Kidney (tissue), 14 donors: Measurements from ENCODE around the gene IL3. TPM values are rescaled to one million over a fixed set of nuclear protein-coding genes. Genes with fewer than 3 reads are reported as not detected.

Experiments used
- DNase-seq, 5 donors: peaks; one replicate each; pipeline ENCODE4 v3.0.0-alpha.2; 2013 to 2020
- FAIRE-seq: peaks from 2 replicates; lab custom pipeline; 2012; peaks lifted over from hg19 to GRCh38; lab: Jason Lieb, UNC
- H3K27ac ChIP-seq, 2 donors: one replicate each; pipeline ENCODE4 v1.7.0; 2013; ENCODE audit warnings: low read depth in 2 of 2, low read length in 2 of 2, inconsistent platforms in 1 of 2
- H3K27me3 ChIP-seq: one replicate; pipeline ENCODE4 v1.7.1; 2013; ENCODE audit warnings: low read length, inconsistent platforms; ENCODE audit not compliant: control insufficient read depth, insufficient read depth
- H3K36me3 ChIP-seq, 3 donors: one replicate each; pipeline versions ENCODE4 v1.7.0 to v1.7.1; 2013; ENCODE audit warnings: low read length in 3 of 3, control low read depth in 1 of 3, inconsistent platforms in 1 of 3; ENCODE audit not compliant: insufficient read depth in 3 of 3, control insufficient read depth in 2 of 3
- H3K4me1 ChIP-seq, 3 donors: one replicate each; pipeline versions ENCODE4 v1.7.0 to v1.7.1; 2013; ENCODE audit warnings: low read length in 3 of 3, inconsistent platforms in 1 of 3, low read depth in 1 of 3; ENCODE audit not compliant: control insufficient read depth in 2 of 3, insufficient read depth in 2 of 3
- H3K4me3 ChIP-seq, 3 donors: one replicate each; pipeline versions ENCODE4 v1.7.0 to v1.8.1; 2013; ENCODE audit warnings: low read length in 3 of 3, control low read depth in 1 of 3, inconsistent platforms in 1 of 3
- H3K9ac ChIP-seq, 3 donors: one replicate each; pipeline versions ENCODE4 v1.7.0 to v1.7.1; 2013; ENCODE audit warnings: low read length in 3 of 3, control low read depth in 1 of 3, inconsistent platforms in 1 of 3
- H3K9me3 ChIP-seq, 3 donors: one replicate each; pipeline versions ENCODE4 v1.7.0 to v1.7.1; 2013; ENCODE audit warnings: low read length in 3 of 3, control low read depth in 1 of 3, inconsistent platforms in 1 of 3; ENCODE audit not compliant: control insufficient read depth in 2 of 3, insufficient read depth in 1 of 3
- intact Hi-C: fragments of 100-400 bp; cut with DNase I; formaldehyde crosslinking; loops from one replicate; pipeline ENCODE4 v1.11.1; 2022
- polyA plus RNA-seq: library from polyadenylated mRNA; stranded (reverse); fragments of 350-450 nt; fragmentation: Illumina TruSeq; extraction: RNeasy Lipid Tissue Mini Kit (QIAGEN cat#74804); gene quantifications from one replicate; pipeline ENCODE4 v1.2.3, GENCODE V29; 2014; ENCODE audit warnings: low read depth, low replicate concordance; ENCODE audit not compliant: insufficient read depth
- total RNA-seq: library from RNA; stranded (reverse); fragmentation: NEBNext Ultra II Directional; extraction: Animal tissue kit (Norgen Biotek cat#: 25700); gene quantifications from one replicate; pipeline ENCODE4 v1.2.1, GENCODE V29; 2021
- TF ChIP-seq, protein P1 (sequence below): IDR thresholded peaks from 3 replicates; pipeline ENCODE4 v1.5.1; 2012; ENCODE audit warnings: mild to moderate bottlenecking, moderate library complexity, borderline replicate concordance; ENCODE audit not compliant: insufficient read depth; ENCODE audit errors: extremely low read depth
- donor health status: control.
- donor health status: control.
- donor health status: control.
- donor health status: control.
- donor health status: control.
- donor health status: DM: yes; HTN: yes; CAD: no.
- donor health status: Normal renal cell carcinoma (clear cell type).

IL3 gene
- total and polyA plus RNA-seq, 2 donors from 2014 or later, result not detected

DNA sequence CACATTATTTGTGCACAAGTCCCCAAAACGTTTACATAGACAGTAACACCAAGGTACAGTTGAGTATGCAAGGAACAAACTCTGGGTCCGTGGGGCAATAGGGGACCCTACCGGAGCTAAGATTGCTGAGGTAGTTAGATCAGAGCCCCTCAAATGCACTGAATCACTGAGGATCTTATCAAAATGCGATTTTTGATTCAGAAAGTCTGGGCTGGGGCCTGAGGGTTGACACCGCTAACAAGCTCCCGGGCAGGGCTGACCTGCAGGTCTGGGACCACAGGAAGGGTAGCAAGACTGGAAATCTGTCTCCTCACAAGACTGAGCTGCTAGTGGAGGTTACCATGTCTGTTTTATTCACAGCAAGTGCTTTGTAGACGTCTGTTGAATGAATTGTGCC, 1.8 kb upstream of the IL3 start:
- TF ChIP-seq, protein P1, sequence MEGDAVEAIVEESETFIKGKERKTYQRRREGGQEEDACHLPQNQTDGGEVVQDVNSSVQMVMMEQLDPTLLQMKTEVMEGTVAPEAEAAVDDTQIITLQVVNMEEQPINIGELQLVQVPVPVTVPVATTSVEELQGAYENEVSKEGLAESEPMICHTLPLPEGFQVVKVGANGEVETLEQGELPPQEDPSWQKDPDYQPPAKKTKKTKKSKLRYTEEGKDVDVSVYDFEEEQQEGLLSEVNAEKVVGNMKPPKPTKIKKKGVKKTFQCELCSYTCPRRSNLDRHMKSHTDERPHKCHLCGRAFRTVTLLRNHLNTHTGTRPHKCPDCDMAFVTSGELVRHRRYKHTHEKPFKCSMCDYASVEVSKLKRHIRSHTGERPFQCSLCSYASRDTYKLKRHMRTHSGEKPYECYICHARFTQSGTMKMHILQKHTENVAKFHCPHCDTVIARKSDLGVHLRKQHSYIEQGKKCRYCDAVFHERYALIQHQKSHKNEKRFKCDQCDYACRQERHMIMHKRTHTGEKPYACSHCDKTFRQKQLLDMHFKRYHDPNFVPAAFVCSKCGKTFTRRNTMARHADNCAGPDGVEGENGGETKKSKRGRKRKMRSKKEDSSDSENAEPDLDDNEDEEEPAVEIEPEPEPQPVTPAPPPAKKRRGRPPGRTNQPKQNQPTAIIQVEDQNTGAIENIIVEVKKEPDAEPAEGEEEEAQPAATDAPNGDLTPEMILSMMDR, result no peak
- no peaks in the 10 kb centered on the region for H3K36me3 ChIP-seq
- H3K4me3 ChIP-seq, result no peak overlapping the region
- FAIRE-seq, result no peak
- no peaks in the 10 kb centered on the region for H3K9me3 ChIP-seq
- no peak overlapping the region for H3K9ac ChIP-seq
- intact Hi-C loops, result no loop called here
- DNase-seq, result no peak
- H3K4me1 ChIP-seq, result no peaks in the 10 kb centered on the region
- H3K27ac ChIP-seq, result no peak overlapping the region
- H3K27me3 ChIP-seq, result no peaks in the 10 kb centered on the region

DNA sequence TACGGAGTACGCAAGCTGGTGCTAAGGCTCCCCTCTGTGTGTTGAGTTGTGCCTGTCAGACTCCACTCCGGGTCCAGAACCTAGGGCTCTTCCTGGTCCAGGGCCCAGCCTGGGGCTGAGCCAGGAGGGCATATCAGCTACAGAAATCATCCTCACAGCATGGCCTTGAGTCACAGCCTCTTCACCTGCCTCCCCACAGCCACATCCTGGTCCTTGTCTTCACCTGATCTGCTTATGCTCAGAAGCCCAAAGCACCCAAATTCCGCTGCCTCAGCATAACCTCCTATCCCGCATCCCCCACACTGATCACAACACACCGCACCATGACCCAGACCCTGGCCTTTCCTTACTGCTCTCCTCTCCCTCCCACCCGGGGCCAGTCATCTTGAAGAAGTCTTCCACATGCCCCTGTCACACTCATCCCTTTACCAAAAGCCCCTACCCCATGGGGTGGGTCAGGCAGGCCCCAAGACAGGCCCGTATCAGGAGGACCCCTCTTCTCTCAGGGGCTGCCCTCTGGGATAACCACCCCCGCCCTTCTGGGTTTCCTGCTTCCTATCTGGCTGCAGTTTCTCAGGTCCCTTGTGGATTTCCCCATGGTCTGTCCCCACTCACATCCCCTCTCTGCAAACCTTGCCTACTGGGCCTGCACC, 1.3 kb upstream of the IL3 start:
- Histone ChIP-seq H3K4me3 (no peak overlapping the region), H3K36me3 (no peaks in the 10 kb centered on the region), H3K27me3 (no peaks in the 10 kb centered on the region), H3K9me3 (no peaks in the 10 kb centered on the region), H3K27ac (no peak overlapping the region), H3K9ac (no peak overlapping the region), H3K4me1 (no peaks in the 10 kb centered on the region)
- FAIRE-seq (no peak), DNase-seq (peak in 2 of 5 donors; percentile 11 to 38)
- TF ChIP-seq, protein P1, result no peak
- intact Hi-C loops, result no loop called here

DNA sequence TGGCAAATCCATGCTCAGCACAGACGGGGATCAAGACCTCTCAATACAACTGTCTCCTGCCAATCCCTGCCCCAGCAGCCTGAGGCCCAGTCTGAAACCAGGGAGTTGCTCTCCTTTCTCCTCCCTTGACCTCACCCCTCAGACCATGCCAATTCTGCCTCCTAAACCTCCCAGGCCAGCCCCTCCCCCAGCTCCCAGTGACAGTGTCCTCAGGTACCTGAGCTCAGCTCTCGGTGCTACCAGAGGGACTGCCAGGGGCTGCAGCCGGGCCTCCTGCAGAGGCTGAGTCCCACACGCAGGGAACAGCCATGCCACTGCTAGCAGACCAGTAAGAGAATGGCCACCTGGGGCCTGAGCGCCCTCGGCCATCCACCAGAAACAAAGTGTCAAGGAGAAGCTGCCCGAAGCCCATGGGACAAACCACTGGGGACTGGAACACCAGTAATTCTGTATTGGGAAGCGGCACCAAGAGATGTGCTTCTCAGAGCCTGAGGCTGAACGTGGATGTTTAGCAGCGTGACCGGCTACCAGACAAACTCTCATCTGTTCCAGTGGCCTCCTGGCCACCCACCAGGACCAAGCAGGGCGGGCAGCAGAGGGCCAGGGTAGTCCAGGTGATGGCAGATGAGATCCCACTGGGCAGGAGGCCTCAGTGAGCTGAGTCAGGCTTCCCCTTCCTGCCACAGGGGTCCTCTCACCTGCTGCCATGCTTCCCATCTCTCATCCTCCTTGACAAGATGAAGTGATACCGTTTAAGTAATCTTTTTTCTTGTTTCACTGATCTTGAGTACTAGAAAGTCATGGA, 557 bp upstream of the IL3 start:
- Histone ChIP-seq H3K4me3 (no peak overlapping the region), H3K27me3 (no peaks in the 10 kb centered on the region), H3K9me3 (no peaks in the 10 kb centered on the region), H3K9ac (no peak overlapping the region), H3K36me3 (no peaks in the 10 kb centered on the region), H3K27ac (no peak overlapping the region), H3K4me1 (no peaks in the 10 kb centered on the region)
- DNase-seq (peak in 3 of 5 donors; percentile 7 to 43 (median 20)), FAIRE-seq (no peak)
- TF ChIP-seq, protein P1, result no peak
- intact Hi-C loops, result no loop called here
